RWPE1 (cell line): ENCODE results near the gene SRRM1.

Experiments used
- CTCF ChIA-PET: fragments of 350-600 bp; sonication (Branson Sonifier 250); formaldehyde crosslinking; extraction: SDS; loops from one replicate; lab custom pipeline; 2021; lab: Yijun Ruan, JAX
- POLR2A ChIA-PET: fragments of 400-600 bp; formaldehyde crosslinking; extraction: SDS; loops from one replicate; lab custom pipeline; 2020; ENCODE audit warnings: antibody characterized with exemption; ENCODE audit not compliant: low non-redundant PET; lab: Yijun Ruan, JAX
- DNase-seq: peaks from one replicate; pipeline ENCODE4 v3.0.0; 2012; ENCODE audit warnings: low spot score
- H3K27ac ChIP-seq: fragments of 450-650 bp; 2 replicates; pipeline ENCODE4 v1.5.1; 2017
- TF ChIP-seq, protein P1 (sequence below): fragments of 450-650 bp; conservative IDR thresholded peaks from 2 replicates; pipeline ENCODE4 v1.5.1; 2017; ENCODE audit warnings: low read depth, mild to moderate bottlenecking

The SRRM1 gene

DNA sequence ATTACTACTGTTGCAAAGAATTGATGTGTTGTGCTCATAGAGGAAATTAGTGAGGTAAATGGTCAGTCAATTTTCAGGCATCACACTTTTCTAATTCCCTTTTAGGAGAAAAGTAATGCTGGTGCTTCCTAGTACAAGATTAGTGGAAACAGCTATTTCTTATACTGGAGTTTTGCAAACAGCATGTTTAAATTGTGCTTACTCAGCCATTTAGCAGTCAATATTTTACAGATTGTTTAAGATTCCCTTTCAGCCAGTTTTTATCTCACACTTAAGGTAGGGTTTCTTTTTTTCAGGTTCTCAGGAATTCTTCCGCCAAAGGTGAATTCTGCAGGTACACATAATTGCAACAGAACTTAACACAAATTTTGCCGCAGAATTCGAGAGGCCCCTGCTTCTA, 10.9 kb downstream of the SRRM1 start:
- TF ChIP-seq, protein P1, sequence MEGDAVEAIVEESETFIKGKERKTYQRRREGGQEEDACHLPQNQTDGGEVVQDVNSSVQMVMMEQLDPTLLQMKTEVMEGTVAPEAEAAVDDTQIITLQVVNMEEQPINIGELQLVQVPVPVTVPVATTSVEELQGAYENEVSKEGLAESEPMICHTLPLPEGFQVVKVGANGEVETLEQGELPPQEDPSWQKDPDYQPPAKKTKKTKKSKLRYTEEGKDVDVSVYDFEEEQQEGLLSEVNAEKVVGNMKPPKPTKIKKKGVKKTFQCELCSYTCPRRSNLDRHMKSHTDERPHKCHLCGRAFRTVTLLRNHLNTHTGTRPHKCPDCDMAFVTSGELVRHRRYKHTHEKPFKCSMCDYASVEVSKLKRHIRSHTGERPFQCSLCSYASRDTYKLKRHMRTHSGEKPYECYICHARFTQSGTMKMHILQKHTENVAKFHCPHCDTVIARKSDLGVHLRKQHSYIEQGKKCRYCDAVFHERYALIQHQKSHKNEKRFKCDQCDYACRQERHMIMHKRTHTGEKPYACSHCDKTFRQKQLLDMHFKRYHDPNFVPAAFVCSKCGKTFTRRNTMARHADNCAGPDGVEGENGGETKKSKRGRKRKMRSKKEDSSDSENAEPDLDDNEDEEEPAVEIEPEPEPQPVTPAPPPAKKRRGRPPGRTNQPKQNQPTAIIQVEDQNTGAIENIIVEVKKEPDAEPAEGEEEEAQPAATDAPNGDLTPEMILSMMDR: no peak
- ChIA-PET POLR2A (no interaction called here), CTCF (interaction anchor here (1.2 kb wide), 1 partner anchor 11 kb away, joined by 3 read pairs; no protein-coding TSS in a partner anchor)
- no peak overlapping the region for H3K27ac ChIP-seq
- DNase-seq: no peak

DNA sequence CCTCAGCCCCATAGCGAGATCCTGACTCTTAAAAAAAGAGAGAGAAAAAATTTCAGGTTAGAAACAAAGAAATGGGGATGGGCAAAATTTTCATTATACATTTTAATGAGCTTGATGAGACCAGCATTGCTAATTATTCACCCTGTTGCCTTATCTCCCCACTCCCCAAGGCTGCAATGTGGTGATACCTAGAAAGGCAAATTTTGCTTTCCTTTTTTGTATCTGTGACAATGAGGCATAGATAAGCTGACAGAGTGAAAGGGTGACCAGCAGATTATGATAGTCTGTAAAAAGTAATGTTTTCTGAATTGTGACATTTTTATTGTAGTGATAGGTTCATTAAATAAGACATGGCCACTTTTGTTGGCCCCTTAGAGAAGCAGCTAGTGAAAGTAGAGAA, 12.9 kb downstream of the SRRM1 start:
- ChIA-PET POLR2A (no interaction called here), CTCF (interaction anchor here (0.5 to 0.7 kb wide), 2 partner anchors 179 to 583 kb away, joined by 3 read pairs; no protein-coding TSS in a partner anchor)
- no peak for DNase-seq
- TF ChIP-seq, protein P1: no peak
- H3K27ac ChIP-seq: no peak overlapping the region

DNA sequence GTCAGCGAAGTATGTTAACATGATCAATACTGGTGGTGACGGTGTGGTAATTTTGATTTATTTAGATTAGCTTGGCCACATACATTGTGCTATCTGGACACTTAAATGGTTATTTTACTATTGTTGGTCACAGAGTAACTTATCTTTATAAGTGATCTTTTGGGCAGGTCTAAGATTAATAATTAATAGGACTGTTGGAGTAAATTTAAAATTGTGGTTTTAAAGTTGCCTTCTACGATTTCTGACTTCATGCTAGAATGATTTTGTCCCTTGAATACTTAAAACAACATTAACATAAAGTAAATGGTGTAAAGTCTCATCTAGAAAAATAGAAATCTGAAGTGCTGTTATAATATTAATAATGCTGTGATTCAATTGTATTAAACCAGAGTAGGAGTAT, 14.7 kb downstream of the SRRM1 start:
- DNase-seq: no peak
- H3K27ac ChIP-seq: no peak overlapping the region
- POLR2A ChIA-PET: no interaction called here
- TF ChIP-seq, protein P1: no peak
- CTCF ChIA-PET: interaction anchor here (0.6 kb wide), 1 partner anchor 19 kb away, joined by 4 read pairs; no protein-coding TSS in a partner anchor

DNA sequence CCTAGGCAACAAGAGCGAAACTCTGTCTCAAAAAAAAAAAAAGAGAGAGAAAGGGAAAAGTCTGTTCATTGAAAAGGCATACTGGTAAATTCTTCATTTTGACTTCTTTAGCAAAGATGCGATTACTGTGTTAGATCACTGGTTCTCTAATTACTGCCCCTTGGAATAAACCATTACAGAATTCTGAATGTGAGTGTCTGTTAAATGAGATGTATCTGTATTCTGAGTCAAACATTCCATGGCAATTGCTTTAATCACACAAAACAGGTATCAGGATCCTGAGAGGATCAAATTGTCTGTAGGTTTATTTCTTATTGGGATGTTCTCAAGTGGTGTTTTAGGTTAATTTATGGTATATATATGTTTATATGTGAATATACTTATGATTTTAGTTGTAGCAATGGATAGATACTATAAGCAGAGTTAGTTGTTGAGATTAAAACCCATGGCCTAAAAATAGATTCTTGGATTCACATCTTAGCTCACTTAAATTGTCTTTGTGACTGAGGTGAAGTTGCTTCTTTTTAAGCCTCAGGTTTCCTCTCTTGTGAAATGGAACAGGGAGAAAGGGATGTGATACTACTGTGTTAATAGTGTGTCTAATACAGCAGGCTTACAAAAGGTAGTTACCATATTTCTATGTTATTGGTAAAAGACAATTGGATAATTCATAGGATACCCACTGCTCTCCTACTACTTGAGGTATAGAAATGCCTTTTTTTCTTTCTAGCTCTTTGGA, 16.2 kb downstream of the SRRM1 start:
- CTCF ChIA-PET: no interaction called here
- TF ChIP-seq, protein P1: no peak
- POLR2A ChIA-PET: no interaction called here
- no peak for DNase-seq
- peak overlapping the region; percentile 38; the same call in 1 of the 2 replicates for H3K27ac ChIP-seq

DNA sequence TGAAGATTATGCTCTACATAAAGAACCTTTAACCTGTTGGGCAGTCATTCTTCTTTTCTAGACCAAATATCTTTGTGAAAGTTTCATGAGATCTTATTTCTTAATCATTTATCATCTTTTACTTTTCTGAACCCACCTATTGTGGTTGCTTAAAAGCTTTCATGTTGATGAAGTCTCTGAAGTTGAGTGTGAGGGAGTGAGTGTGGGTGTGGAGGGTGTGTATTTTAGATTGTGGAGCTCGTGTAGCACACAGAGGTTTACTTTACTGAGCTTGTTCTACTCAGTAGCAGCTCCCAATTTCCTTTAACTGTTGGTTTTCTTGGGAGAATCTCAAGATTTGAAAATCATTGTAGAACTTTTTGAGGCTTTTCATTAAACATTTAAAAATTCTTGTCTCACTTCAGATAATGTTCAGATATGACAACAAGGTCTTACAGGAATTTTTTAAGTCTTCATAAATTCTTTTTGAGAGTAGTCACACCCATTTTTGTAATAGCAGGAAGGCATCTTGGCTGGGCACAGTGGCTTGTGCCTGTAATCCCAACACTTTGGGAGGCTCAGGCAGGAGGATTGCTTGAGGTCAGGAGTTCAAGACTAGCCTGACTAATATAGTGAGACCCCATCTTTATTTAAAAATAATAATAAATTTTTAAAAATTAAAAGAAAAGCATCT, 17.0 kb downstream of the SRRM1 start:
- CTCF ChIA-PET: no interaction called here
- POLR2A ChIA-PET: no interaction called here
- TF ChIP-seq, protein P1: no peak
- H3K27ac ChIP-seq: no peak overlapping the region
- no peak for DNase-seq

DNA sequence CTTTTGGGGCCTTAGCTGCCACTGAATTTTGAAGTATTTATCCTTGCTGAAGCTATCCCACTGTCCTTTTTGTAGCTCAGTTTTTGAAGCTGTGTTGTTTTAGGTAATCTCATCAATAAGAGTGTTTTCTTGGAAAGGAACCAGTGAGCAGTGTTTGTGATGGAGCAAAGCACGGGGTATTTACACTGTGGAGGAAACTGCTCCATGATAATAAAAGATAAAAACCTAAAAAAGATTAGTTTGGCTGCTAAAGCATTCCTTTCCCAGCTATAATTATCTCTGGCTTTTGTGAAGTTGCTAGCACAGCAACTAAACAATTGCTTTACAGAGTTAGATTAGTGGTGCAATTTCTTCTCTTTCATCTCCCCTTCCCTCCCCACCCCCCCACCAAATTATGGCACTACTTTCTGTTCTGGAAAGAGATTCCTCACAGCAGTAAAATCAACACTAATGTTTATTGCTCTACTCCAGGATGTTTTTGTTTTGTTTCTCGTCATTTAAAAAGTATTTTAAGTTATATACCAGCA, 21.5 kb downstream of the SRRM1 start:
- POLR2A ChIA-PET: interaction anchor here (0.6 kb wide), 1 partner anchor 166 kb away, joined by 3 read pairs; no protein-coding TSS in a partner anchor
- no peak for DNase-seq
- CTCF ChIA-PET: interaction anchor here (0.7 to 1.0 kb wide), 2 partner anchors 11 to 175 kb away, joined by 3 read pairs; no protein-coding TSS in a partner anchor
- no peak overlapping the region for H3K27ac ChIP-seq
- TF ChIP-seq, protein P1: no peak
